HG02610 (cell line): Measurements from ENCODE around the gene FLOT1.

Experiments used
- ATAC-seq: cut with Tn5 transposase; IDR thresholded peaks from one replicate; pipeline ENCODE4 v1.9.1; 2021; ENCODE audit warnings: mild to moderate bottlenecking, moderate library complexity; ENCODE audit not compliant: unreplicated experiment

Gene FLOT1

DNA sequence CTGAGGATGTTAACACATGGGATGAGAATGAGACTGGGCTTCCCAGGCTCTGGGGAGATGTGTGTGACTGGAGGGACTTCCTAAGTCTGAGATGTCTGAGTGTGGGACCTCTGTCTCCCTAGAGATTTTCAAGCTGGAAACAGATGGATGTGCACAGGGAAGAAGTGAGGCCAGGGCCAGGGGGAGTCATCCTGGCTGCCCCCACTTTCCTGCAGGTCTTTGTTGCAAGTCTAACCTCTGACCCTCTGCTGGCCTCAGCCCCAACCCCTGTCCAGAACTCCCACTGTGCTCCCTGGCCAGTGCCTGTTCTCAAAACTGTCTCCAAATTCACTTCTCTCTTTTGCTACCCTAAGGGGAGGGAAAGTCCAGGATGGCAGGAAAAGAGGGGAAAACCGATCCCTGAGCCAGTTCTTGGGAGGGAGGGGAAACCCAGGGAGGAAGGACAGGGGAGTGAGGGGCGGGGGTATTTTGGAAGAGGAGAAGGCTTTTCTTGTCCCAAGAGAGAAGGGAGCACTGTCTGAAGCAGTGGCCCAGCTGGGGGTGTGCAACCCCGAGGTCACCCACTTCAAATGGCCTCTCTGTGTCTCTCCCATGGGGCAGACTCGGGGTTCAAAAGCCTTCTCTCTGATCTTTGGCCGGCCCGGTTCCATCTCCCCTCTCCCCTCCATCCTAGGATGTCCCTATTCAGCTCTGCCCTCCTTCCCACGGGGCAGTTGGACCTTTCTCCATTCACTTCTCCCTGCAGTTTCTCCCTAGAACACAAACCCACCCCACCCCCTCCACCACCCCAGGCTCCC lies 59.1 kb downstream of the FLOT1 start:
- ATAC-seq: no peak

DNA sequence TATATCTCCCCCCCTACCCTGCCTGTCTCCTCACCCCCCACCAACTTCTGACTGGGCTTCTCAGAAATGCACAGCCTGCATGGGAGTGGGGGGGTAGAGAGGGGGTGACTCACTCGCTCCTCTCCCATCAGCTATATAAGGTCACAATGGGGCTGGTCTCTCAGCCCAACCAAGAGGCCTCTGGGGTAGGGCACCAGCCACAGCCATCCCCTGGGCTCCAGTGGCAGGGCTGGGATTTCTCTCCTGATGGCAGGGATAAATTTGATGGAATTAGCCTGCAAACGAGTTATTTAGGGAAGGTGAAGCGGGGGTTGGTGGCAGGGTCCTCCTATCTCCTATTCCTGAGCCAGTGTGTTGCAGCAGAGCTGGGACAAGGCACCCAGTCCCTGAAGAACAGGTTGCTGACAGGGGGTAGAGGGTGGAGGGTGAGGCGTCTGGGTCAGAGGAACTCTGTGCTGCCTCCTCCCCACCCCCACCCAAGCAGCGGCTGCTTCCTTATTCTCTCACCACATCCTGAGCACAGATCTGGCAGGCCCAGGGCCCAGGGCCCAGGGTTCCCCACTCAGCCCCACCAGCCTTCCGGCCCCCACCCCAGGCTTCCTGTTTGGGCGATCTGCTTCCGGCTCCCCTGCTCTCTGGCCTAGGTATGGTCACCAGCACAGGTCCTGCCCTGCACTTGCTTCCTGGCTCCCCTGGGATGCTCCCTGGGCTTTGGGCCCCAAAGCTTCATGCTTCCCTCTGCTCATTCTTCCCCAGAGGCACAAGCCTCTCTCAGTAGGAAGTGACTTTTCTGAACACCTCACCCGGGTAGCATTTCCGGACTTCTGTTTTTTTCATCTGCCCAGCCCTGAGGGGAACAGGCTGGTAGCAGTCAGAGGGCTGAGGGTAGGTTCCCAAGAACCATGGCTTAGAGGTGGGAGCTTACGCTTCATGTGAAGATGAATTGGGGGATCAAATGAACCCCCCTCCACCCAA lies 60.1 kb downstream of the FLOT1 start:
- peak; percentile 32 for ATAC-seq

DNA sequence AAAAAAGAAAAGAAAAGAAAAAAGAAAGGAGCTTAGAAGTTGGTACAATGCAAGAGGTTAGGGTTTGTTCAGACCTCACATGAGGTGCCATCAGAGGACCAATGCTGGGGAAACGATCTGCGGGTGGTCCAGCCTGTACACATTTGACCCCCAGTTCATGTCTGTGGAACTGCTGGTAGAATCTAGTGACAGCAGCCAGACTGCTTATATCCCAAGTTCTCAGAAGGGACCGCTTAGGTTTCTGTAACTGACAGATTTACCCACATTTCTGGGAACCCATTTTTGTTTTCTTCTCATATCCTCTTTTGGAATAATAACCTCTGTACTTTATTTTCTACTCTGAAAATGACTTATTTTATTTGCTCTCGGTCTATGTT lies 60.7 kb downstream of the FLOT1 start:
- no peak for ATAC-seq

DNA sequence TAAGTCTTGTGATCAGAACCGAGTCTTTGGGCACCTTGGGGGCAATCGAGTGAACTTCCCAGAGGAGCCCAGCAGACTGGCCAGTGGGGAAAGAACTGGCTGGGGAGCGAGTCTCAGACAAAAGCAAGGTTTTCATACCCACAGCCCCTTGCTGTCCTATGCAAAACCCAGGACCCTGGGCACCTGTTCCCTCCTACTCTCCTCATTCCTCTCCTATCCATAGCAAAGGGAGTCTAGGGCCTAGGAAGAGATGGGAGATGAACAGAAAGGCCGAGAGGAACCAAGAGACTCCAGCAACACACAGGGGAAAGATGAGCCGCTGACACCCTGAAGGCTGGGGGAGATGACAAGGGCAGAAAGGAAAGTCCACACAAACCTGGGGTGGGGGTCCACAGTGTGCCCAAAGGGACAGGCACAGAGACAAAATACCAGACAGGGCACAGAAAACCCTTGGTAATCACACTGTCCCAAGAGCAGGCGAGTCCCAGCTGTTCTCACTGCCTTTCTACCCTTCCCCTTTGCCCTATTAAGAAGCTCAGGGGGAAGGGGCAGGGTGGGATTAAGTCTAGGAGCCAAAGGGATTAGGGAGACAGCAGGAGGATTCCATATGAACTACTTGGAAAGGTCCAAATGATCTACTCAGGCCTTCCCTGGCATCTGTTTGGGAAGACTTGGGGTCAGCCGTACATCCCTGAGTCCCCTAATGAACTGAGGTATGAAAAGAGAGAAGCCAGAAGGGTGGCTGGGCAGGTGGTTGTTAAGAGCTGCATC lies 62.5 kb downstream of the FLOT1 start:
- no peak for ATAC-seq

DNA sequence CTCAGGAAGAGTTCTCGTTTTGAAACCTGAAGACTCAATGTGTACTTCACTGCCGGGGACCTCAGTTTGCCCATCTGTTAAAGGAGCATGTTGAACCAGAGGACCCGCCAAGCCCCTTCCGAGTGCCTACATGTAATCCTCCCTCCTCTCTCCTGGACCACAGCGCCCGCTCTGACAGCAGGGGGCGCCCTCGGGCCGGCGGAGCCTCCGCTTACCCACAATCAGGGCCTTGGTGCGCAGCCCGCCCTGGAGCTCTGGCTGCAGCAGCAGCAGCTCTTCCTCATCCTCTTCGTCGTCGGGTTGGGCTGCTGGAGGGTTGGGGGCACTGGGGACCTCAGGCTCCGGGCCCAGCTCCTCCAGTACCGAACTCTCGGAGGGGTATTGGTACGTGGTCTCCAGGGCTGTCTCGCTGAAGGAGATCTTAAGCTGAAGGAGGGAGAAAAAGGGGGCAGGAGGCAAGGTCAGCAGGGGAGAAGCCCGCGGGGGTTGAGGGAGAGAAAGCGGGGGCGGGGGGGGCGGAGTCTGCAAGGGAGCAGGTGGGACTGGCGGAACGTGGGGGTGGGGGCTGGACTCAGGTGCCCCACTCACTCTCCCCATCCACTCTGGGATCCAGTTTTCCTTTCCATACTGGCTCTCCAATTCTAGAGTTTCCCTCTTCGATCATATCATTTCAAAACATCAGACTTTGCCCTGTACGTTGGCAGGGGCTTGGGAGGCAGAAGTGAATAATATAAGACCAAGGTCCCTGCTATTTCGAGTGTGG lies 63.3 kb downstream of the FLOT1 start:
- ATAC-seq: peak; percentile 41
